OCI-LY3 (cell line): ENCODE measurements around the gene TBX4.
"Not testable (repeated sequence)": the region's sequence is repeated elsewhere in the genome, so short reads cannot be mapped to it uniquely, and the experiment has no call there.

Source experiments
- H2AFZ ChIP-seq: fragments of 200-600, 300-600 bp; shearing (Covaris generic); 2 replicates; pipeline ENCODE4 v1.6.0; 2014; ENCODE audit warnings: antibody characterized with exemption, low read depth, low read length
- H3K27ac ChIP-seq: fragments of 200-600, 300-600 bp; sonication (generic); 2 replicates; pipeline ENCODE4 v1.5.1; 2014; ENCODE audit warnings: mild to moderate bottlenecking, low read length, moderate library complexity, mixed read lengths
- H3K27me3 ChIP-seq: fragments of 200-600, 300-600 bp; sonication (generic); 2 replicates; pipeline ENCODE4 v1.6.1; 2014; ENCODE audit warnings: low read depth, low read length, mixed read lengths
- H3K36me3 ChIP-seq: fragments of 200-600, 300-600 bp; sonication (generic); replicated peaks from 2 replicates; pipeline ENCODE3; 2014; ENCODE audit warnings: low read depth, low read length, mixed read lengths
- H3K4me1 ChIP-seq: fragments of 300-600, 200-600 bp; sonication (generic); 2 replicates; pipeline ENCODE4 v1.6.1; 2014; ENCODE audit warnings: low read length, mixed read lengths
- H3K4me2 ChIP-seq: fragments of 200-600, 300-600 bp; sonication (generic); 2 replicates; pipeline ENCODE4 v1.6.1; 2014; ENCODE audit warnings: low read length, mixed read lengths
- H3K4me3 ChIP-seq: fragments of 300-600, 200-600 bp; sonication (generic); 2 replicates; pipeline ENCODE4 v1.5.1; 2014; ENCODE audit warnings: antibody characterized with exemption, mild to moderate bottlenecking, low read length, moderate library complexity
- H3K79me2 ChIP-seq: fragments of 300-600, 200-600 bp; shearing (Covaris generic); 2 replicates; pipeline ENCODE4 v1.6.1; 2014; ENCODE audit warnings: mild to moderate bottlenecking, low read length, mixed read lengths
- H3K9ac ChIP-seq: fragments of 300-600, 200-600 bp; shearing (Covaris generic); 2 replicates; pipeline ENCODE4 v1.6.0; 2014; ENCODE audit warnings: mild to moderate bottlenecking, low read length, moderate library complexity
- H3K9me3 ChIP-seq: fragments of 200-600, 300-600 bp; shearing (Covaris generic); 2 replicates; pipeline ENCODE4 v1.6.1; 2014; ENCODE audit warnings: low read length, mixed read lengths; ENCODE audit not compliant: insufficient read depth
- H4K20me1 ChIP-seq: fragments of 200-600, 300-600 bp; sonication (generic); 2 replicates; pipeline ENCODE4 v1.6.1; 2016; ENCODE audit warnings: low read length, mixed read lengths; ENCODE audit not compliant: insufficient read depth
- CTCF ChIP-seq: fragments of 200-600, 300-600 bp; sonication (generic); IDR thresholded peaks from 2 replicates; pipeline ENCODE4 v1.5.1; 2014; ENCODE audit warnings: antibody characterized with exemption, low read length, low read depth
- EZH2phosphoT487 ChIP-seq: fragments of 200-600 bp; shearing (Covaris generic); IDR thresholded peaks from 2 replicates; pipeline ENCODE4 v1.6.1; 2018; ENCODE audit warnings: antibody characterized with exemption, mixed run types, low read depth

Gene TBX4

GRCh38 chr17:61520897-61521296 lies 68.7 kb downstream of the TBX4 start:
- no peaks in the 10 kb centered on the region for H4K20me1 ChIP-seq
- H3K27ac ChIP-seq = no peak overlapping the region
- no peaks in the 10 kb centered on the region for H3K9me3 ChIP-seq
- H3K4me3 ChIP-seq = no peak overlapping the region
- H3K27me3 ChIP-seq = peaks cover 17% of the 10 kb centered on the region; the same call in 1 of the 2 replicates
- TF ChIP-seq CTCF = no peak
- no peak for TF ChIP-seq EZH2phosphoT487
- no peak overlapping the region for H3K9ac ChIP-seq
- no peaks in the 10 kb centered on the region for H3K79me2 ChIP-seq
- H3K4me1 ChIP-seq = no peaks in the 10 kb centered on the region
- H3K36me3 ChIP-seq = no peaks in the 10 kb centered on the region
- H3K4me2 ChIP-seq = no peak overlapping the region
- H2AFZ ChIP-seq = no peak overlapping the region

GRCh38 chr17:61522088-61522487 lies 69.9 kb downstream of the TBX4 start:
- Histone ChIP-seq H3K27me3 (peaks cover 25% of the 10 kb centered on the region), H3K9ac (no peak overlapping the region), H3K36me3 (no peaks in the 10 kb centered on the region), H3K27ac (no peak overlapping the region), H3K79me2 (no peaks in the 10 kb centered on the region), H3K4me3 (no peak overlapping the region), H3K4me2 (no peak overlapping the region), H3K9me3 (no peaks in the 10 kb centered on the region), H3K4me1 (no peaks in the 10 kb centered on the region), H4K20me1 (no peaks in the 10 kb centered on the region), H2AFZ (no peak overlapping the region)
- no peak for TF ChIP-seq CTCF
- no peak for TF ChIP-seq EZH2phosphoT487

GRCh38 chr17:61524319-61524718 lies 72.1 kb downstream of the TBX4 start:
- no peak overlapping the region for H3K9ac ChIP-seq
- no peak overlapping the region for H3K27ac ChIP-seq
- H3K9me3 ChIP-seq = no peaks in the 10 kb centered on the region
- no peaks in the 10 kb centered on the region for H3K36me3 ChIP-seq
- no peak overlapping the region for H3K4me3 ChIP-seq
- no peaks in the 10 kb centered on the region for H3K79me2 ChIP-seq
- no peak overlapping the region for H2AFZ ChIP-seq
- peaks cover 19% of the 10 kb centered on the region for H3K27me3 ChIP-seq
- H4K20me1 ChIP-seq = no peaks in the 10 kb centered on the region
- no peak for TF ChIP-seq CTCF
- TF ChIP-seq EZH2phosphoT487 = no peak
- no peak overlapping the region for H3K4me2 ChIP-seq
- no peaks in the 10 kb centered on the region for H3K4me1 ChIP-seq

GRCh38 chr17:61527441-61527840 lies 75.2 kb downstream of the TBX4 start:
- not testable (repeated sequence) for H4K20me1 ChIP-seq, H3K4me1 ChIP-seq, H3K36me3 ChIP-seq, H2AFZ ChIP-seq, H3K4me3 ChIP-seq, H3K79me2 ChIP-seq, H3K4me2 ChIP-seq, H3K9ac ChIP-seq, H3K27ac ChIP-seq, H3K9me3 ChIP-seq
- peaks cover 16% of the 10 kb centered on the region for H3K27me3 ChIP-seq

GRCh38 chr17:61528171-61528570 lies 75.9 kb downstream of the TBX4 start:
- Histone ChIP-seq H3K27me3 (peaks cover 16% of the 10 kb centered on the region), H3K9ac (no peak overlapping the region), H2AFZ (no peak overlapping the region), H3K36me3 (no peaks in the 10 kb centered on the region), H4K20me1 (no peaks in the 10 kb centered on the region), H3K9me3 (no peaks in the 10 kb centered on the region), H3K27ac (no peak overlapping the region), H3K4me3 (no peak overlapping the region), H3K4me2 (no peak overlapping the region), H3K4me1 (no peaks in the 10 kb centered on the region), H3K79me2 (no peaks in the 10 kb centered on the region)
- TF ChIP-seq CTCF (no peak), EZH2phosphoT487 (no peak)
